GM19043 (cell line): ENCODE measurements around the gene CCDC85C.
A peak's percentile ranks its signal among the peaks of the same experiment; 100 is the strongest.
"Not testable (repeated sequence)": the region's sequence is repeated elsewhere in the genome, so short reads cannot be mapped to it uniquely, and the experiment has no call there.

Experiments used
- ATAC-seq: cut with Tn5 transposase; IDR thresholded peaks from one replicate; pipeline ENCODE4 v1.9.1; 2021; ENCODE audit warnings: low read depth; ENCODE audit not compliant: unreplicated experiment

CCDC85C gene

DNA sequence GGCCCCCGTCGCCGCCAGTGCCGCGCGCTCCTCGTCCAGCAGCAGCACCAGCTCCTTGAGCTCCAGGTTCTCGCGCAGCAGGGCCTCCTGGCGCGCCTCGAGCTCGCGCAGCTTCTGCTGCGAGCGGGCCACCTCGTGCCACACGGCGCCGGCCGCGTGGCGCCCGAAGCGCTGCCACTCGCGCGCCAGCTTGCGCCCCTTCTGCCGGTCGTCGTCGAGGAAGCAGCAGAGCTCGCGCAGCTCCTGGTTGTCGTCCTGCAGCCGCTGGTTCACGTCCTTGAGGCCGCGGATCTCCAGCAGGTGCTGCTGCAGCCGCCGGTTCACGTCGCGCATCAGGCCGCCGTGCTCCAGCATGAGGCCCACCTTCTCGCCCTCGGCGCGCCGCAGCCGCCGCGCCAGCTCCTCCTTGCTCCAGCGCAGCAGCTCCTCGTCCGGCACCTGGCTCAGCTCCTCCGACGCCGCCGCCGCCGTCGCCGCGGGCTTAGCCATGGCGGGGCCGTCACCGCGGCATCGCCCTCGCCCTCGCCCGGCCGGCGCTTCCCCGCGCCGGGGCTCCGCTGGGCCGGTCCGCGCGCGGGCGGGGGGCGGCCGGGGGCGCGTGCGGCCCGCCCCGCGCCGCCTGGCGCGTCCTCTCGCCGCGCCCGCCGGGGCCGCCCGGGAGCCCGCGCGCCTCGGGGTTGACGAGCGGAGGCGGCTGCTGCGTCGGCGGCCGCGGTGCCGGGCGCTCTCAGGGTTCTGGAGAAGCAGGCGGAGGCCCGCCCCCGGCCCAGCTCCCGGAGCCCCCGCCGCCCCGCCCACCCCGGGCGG is at the start of gene CCDC85C:
Gene CCDC85C (minus strand): TSS at position 737 of the 807 bp plus-strand sequence. CDS start 248 bp downstream, at position 489.
- ATAC-seq = peak; percentile 16

DNA sequence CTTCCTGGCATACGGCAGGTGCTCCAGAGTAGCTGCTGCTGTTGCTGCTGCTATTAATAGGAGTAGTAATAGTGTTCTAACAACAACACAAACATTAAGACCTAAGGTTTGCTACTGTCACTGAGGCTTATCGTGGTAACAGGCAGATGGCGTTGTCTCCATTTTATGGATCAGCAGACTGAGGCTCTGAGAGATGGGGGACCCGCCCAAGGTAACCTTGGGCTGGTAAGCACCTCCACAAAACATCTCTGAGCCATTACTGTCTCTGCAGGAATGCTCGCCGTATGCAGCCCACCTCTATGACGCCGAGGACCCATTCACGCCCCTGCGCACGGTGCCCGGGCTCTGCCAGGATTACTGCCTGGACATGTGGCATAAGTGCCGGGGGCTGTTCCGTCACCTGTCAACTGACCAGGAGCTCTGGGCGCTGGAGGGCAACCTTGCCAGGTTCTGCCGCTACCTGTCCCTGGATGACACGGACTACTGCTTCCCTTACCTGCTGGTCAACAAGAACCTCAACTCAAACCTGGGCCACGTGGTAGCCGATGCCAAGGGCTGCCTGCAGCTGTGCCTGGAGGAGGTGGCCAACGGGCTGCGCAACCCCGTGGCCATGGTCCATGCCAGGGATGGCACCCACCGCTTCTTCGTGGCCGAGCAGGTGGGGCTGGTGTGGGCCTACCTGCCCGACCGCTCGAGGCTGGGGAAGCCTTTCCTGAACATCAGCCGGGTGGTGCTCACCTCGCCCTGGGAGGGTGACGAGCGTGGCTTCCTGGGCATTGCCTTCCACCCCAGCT is 48.1 kb upstream of the CCDC85C start:
- ATAC-seq = no peak

DNA sequence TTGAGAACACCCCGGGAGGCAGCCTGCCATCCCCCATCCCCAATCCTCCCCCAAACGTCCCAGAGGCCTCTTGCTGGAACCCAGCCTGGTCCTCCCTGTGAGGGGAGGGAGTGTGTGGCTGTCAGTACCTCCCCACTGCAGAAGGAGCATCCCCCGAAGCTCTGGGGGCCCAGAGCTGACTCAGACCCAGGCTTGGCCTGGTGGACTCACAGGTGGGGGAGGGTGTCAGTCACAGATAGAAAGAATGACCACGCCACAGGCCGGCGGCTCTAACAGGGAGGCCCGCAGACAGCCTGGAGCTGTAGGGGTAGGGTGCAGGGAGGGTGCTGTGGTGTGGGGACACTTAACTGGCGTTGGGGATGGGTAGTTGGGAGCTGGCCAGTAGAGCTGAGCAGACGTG is 46.2 kb upstream of the CCDC85C start:
- no peak for ATAC-seq

DNA sequence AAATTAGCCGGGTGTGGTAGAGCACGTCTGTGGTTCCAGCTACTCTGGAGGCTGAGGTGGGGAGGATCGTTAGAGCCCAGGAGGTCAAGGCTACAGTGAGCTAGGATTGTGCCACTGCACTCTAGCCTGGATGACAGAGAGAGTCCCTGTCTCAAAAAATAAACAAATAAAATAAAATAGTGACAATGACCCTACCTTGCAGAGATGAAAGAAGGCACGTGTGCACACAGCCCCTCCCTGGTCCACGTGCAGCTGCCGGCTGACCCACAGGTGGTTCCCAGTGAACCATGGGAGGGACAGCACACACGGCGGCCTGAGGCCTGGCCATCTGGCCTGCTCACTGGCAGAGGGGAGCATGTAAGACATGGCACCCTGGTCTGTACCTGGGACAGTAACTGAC is 45.6 kb upstream of the CCDC85C start:
- no peak for ATAC-seq

DNA sequence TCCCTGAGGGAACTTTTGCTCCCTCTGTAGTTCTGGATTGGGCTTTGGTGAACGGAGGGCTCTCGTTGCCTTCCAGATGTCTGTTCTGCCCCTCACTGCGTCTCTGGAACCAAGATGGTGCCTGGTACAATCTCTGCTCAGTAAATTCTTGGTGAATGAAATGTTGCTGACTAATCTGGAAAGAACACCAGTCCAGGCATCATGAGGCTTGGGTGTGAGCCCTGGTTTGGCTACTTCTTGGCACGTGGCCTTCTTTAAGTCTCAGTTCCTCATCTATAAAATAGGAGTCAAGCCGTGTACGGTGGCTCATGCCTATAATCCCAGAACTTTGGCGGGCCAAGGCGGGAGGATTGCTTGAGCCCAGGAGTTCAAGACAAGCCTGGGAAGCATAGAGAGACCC is 45.2 kb upstream of the CCDC85C start:
- ATAC-seq = no peak

DNA sequence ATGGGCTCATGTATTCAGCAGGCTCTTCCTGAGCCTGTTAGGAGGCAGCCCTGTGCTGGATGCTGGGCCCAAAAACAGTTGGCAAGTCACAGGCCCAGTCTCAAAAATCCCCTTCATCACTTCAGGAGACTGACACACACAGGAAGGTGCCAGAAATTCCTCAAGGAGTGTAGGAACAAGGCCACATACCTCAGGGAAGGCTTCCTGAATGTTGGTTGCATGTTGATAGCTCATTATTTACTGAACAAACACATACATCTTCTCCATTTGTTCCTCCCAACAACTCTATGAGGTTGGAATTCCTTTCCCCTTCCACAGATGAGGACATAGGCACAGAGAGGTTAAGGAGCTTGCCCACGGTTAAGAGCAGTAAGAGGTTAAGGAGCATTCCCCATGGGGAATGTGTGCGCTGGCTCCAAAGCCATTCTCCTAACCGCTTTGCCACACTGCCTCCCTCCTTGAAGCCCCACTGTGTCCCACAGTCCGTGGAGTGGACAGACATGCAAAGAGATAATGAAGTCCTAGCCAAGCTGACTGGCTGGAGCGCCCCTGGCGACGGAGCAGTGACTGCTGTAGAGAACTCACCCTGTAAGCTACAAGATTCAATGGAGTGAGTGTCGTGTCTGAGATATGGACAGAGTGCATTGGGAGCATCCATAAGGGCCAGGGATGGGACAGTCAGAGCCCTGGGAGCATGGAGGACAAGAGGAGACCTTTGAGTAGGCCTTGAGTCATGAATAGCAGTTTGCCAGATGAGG is 44.2 kb upstream of the CCDC85C start:
- no peak for ATAC-seq

DNA sequence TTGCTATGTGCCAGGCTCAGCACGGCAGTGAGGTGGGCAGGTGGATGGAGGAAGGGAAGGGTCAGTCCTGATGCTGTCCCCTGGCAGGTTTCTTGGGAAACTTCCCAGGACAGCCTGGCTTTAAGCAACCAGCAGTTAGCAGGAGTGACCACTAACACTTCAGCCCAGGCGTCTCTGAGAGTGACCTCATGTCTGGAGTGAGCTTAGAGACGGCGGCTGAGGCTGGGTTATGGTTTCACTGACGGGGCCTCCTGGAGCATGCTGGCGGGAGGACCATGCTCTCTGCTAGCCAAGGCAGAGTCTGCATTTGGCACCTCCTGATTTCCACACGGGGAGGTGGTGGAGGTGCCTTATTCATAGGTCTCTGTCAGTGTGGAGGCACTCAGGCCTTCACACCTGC is 43.4 kb upstream of the CCDC85C start:
- no peak for ATAC-seq

DNA sequence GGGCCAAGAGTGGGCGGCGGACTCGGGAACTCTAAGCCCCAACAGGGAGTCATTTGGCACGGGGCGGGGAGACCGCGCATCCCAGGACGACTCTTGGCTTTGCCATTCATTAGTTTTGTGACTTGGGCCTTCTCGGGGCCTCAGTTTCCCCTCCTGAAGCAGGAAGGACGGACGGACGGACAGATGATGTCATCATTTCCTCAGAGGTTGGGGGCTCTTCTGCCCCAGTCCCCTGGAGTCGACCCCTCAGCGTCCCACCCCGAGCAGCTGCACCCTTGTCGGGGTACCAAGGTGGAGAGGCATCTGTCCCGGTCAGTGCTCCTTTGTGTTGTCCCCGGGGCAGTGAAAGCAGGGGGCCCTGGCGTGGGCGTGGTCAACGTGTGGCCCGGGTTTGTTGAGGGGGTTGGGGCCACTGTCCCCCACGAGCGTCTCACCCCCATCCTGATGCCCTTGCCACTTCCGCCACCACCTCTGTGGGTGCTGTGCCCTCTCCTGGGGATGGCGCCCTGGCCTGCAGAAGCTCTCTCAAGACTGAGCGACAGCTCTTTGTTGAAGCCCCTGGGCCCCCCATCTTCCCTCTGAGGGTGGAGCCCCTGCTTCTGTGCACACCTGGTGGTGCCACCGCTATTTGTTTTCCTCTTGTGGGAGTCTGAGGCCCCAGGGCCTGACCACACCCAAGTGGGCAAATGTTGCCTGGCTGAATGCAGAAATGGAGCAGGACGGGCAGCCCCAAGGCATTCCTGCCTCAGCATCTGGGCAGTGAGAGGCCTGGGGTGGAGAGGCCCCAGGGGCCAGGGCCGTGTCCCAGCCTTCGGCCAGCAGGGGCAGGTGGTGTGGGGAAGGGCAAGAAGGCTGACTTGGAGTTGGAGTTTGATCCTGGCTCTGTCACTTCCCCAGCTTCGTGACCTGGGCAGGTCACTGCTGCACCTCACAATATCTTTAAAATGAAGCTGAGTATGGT is 41.8 kb upstream of the CCDC85C start:
- ATAC-seq = no peak

- no peak for ATAC-seq
Observed at GRCh38 chr14:99644723-99645544, 40.9 kb upstream of the CCDC85C start, which contains the start of gene HHIPL1. Gene HHIPL1, plus strand, starts transcription at chr14:99645129. Its CDS starts 79 bp downstream, at chr14:99645208.

DNA sequence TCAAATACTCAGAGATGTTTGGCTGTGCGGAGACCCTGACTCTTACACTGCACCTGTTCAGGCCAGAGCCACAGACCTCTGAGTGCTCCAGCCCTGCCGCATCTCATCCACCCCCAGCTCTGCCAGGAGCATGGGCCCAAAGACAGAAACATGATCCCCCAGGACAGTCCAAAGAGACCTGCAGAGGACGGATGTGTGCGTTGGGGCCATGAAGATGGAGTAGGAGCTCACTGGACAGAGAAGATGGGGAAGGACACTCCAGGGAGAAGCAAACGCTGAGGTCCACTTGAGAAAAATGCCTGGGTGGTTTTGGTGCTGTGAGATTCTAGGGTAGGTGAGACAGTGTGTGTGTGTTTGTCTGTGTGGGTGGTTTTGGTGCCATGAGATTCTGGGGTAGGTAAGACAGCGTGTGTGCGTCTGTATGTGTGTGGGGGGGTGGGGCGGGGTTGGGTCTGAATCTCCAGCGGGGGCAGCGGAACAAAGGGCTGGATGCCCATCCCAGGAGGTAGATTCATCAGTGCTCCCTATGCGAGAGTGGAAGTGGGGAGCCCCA is 40.1 kb upstream of the CCDC85C start:
- ATAC-seq = no peak

DNA sequence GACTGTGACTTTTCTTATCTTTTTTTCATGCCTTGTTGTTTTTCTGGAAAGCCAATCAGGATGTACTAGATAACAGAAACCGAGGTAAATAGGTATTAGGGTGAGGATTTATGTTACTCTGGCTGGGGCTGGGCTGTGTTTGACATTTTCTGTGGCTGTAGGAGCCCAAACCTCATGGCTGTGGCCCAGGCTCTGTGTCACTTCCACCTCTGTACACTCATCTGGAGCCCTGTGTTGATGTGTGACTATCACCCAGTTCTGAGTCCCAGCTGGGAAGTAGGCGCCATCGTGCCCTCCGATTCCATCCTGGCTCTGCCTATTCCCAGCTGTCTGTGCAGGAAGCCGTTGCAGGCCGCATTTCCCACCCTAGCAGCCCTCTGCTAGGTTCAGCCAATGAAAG is 39.3 kb upstream of the CCDC85C start:
- ATAC-seq = no peak

- ATAC-seq = not testable (repeated sequence)
Observed at GRCh38 chr14:99642771-99643170, 38.8 kb upstream of the CCDC85C start.

DNA sequence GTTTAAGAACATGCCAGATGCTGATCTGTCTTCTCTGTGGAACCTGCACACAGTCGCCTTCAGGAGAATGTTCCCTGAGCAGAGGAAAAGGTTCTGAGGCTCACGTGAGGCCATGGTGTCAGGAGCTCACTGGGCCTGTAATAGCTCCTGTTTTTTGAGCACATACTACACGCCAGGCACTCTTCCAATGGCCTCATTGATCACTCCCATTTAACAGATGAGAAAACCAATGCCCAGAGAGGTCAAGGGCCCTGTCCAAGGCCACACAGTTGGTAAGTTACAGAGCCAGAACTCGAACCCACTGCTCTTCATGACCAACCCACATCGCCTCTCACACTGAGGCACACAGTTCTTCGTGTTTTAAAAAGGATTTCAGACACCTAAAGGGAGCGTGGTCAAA is 33.6 kb upstream of the CCDC85C start:
- ATAC-seq = no peak

GRCh38 chr14:99636487-99636886 is 32.5 kb upstream of the CCDC85C start:
- ATAC-seq = no peak

GRCh38 chr14:99635116-99635515 is 31.1 kb upstream of the CCDC85C start:
- no peak for ATAC-seq

DNA sequence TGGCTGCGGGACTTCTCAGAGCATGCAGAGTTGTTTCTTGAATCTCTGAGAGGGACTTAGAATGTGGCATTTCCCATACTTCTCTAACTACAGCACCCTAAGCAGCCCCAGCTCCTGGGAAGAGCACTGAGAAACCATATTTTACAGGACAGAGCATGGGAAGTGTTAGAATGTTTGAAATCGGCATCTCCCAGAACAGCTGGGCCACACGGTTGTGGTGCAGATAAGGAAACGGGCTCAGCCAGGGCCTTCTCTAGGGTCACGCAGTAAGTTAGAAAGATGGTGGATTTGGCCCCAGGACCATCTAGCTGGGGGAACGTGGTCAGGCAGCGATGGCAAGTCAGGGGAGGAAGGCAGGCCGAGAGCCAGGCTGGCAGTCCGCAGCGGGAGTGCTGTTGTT is 30.4 kb upstream of the CCDC85C start:
- no peak for ATAC-seq

DNA sequence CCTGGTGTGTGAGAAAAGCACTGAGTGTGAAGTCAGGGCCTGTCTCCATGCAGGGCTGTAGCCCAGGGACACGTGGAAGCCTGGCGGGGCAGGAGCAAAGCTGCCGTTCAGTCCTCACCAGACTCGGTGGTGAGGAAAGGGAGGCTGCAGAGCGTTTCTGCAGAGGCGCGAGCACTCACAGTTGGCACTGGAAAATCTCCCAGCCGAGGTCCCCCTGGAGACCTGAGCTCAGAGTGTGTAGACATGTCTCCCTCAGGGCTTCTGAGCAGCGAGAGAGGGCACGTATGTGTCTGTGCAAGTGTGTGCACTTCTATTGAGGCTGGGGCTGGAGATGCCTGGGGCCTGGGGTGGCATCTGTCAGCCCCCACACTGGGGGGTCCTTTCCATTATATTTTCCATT is 29.9 kb upstream of the CCDC85C start:
- ATAC-seq = no peak

- ATAC-seq = no peak
Observed at GRCh38 chr14:99633141-99633540, 29.1 kb upstream of the CCDC85C start.
